IPS DF 19.7 (cell line): ENCODE measurements around the gene PPA1.
"Not testable (repeated sequence)": the region's sequence is repeated elsewhere in the genome, so short reads cannot be mapped to it uniquely, and the experiment has no call there.

ENCODE experiments used
- DNase-seq: peaks from one replicate; pipeline ENCODE4 v3.0.0-alpha.2; 2013; ENCODE audit warnings: low read depth, low spot score

The PPA1 gene

DNA sequence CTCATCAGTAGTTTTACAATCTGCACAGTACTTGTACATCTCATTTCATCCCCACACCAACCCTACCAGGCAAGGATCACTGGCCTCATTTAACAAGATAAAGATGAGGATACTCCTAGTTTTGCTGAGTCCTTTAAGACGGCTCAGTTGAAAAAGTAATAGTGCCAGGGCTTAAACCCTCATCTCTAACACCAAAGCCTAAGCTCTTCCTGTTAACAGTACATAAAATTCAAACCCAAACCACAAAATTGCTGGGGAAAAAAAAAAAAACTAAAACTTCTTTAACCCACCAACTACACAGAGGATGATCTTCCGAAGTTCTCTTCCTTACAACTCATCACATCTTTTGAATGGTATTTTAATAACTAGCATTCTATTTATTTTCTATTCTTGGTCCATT, 64.2 kb downstream of the PPA1 start:
- DNase-seq, result no peak

DNA sequence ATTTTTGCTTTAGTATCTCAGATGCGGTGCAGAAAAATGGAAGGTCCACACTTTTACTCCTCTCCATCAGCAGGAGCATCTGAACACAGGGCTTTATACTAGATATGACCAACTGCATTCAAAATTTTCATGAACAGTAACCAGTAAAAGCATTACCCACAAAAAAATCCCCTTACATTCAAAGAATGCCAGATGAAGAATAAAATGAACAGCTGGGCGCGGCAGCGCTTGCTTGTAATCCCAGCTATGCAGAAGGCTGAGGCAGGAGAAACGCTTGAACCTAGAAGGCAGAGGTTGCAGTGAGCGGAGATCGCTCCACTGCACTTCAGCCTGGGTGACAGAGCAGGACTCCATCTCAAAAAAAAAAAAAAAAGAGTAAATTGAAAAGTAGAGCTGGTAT, 66.0 kb downstream of the PPA1 start:
- DNase-seq, result no peak

DNA sequence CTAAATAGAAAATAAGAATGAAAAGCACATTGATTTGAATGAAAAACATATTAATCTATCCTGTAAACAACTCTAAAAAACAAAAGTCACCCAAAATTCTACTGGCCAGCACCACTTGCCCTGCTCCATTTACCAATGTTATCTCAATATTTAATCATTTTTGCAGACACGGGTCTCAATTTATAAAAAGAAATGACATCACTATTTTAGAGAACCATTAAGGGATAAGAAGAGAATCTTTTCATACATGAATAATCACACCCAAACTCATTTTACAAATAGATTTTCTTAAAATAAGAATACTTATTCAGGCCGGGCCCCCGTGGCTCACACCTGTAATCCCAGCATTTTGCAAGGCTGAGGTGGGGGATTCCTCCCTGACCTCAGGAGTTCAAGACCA, 66.8 kb downstream of the PPA1 start:
- DNase-seq, result no peak

DNA sequence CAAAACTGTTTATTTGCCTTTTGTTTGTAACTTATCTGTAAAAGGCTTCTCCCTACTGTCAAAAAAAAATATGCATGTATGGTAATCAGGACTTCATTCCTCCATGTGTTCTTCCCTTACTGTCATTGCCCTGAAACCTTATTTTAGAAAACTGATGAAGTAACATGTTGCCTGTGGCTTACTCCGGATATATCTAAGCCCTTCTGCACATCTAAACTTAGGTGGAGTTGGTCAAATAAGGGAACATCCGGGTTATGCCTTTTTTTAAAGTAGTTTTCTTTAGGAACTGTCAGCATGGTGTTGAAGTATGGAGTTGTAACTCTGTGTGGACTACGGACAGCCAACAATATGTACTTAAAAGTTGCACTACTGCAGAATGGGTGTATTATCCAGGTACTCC, 69.1 kb downstream of the PPA1 start:
- no peak for DNase-seq

DNA sequence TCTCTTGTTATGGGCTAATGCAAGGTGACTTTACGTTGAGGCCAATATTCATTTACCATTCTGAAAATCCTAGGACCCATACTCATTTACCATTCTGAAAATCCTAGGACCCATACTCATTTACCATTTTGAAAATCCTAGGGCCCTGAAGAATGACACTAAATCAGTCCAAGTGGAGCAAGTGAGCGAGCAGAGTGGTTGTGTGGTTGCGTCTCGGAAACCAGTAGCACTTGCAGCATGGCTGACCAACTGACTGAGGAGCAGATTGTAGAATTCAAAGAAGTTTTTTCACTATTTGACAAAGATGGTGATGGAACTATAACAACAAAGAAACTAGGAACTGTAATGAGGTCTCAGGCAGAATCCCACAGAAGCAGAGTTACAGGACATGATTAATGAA, 69.8 kb downstream of the PPA1 start:
- no peak for DNase-seq

DNA sequence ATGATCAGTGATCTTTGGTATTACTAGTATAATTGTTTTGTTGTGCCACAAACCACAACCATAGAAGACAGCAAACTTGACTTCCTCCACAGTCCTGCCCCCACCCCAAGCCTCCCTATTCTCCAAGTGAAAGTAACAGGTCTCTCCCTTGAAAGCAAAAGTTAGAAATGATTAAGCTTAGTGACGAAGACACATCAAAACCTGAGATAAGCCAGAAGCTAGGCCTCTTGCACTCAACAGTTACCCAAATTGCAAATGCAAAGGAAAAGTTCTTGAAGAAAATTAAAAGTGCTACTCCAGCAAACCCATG, 70.4 kb downstream of the PPA1 start:
- no peak for DNase-seq

DNA sequence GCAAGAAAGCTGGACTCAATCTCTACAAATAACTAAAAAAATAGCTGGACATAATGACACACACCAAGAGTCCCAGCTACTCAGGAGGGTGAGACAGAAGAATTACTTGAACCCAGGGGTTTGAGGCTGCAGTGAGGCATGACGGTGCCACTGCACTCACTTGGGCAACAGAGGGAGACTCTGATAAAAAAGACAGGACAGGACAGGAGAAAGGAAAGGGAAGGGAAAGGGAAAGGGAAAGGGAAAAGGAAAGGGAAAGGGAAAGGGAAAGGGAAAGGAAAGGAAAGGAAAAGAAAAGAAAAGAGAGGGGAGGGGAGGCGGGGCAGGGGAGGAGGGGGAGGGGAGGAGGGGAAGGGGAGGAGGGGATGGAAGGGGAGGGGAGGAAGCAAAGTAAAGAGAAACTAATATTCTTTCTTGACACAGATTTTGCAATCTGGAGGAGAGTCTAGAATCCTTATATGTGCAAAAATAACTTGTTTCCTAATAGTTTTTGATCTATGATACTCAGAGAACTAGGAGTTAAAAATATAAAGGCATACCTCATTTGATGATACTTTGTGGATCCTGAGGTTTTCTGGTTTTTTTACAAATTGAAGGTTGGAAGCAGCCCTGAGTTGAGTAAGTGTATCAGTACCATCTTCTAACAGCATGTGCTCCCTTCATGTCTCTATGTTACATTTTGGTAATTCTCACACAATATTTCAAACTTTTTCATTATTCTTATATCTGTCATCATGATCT, 70.9 kb downstream of the PPA1 start:
- DNase-seq, result no peak

DNA sequence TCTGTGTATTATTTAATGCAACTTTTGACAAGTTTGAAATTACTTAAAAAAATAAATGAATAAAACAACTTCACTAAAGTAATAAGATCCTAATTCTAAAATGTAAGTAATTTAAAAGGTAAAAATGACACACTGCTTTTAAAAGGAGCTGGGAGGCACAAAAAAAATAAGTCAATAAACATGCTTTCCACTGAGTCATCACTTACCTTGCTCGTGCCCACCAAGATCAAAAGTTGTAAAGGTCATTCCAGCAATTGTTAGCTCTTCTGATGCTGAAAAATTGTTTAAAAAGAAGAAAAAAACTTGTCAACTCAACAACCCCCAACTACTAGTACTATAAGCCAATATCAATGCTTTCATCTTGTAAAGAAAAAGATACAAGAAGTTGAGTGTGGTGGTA, 72.4 kb downstream of the PPA1 start:
- DNase-seq, result no peak

DNA sequence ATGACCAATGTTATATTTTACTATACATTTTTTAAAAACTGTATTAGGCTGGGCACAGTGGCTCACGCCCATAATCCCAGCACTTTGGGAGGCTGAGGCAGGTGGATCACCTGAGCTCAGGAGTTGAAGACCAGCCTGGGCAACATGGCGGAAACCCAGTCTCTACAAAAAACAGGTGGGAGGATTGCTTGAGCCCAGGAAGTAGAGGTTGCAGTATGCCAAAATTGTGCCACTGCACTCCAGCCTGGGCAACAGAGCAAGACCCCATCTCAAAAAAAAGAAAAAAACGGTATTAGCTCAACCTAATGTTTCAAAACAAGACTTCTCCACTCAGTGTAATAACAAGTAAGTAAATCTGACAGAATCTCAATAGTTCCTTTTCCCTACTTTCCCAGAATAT, 73.9 kb downstream of the PPA1 start:
- not testable (repeated sequence) for DNase-seq

DNA sequence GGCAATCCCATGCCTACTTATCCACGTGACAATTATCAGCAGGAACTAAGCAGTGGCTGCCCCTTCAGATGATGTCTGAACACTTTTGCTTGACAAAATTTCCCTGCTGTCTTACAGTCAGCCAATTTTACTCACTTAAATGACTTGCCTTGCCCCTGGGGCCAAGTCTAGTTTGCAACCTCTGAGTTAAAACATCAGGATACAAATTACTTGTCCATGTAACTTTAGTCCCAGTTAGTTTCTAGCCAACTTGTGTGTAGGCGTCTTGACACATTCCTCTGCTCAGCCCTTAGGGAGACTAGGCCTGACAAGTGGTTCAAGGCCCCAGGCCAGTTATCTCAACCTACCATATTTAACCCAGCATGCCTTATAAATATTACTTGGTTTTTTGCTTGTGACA, 75.1 kb downstream of the PPA1 start:
- DNase-seq, result no peak

DNA sequence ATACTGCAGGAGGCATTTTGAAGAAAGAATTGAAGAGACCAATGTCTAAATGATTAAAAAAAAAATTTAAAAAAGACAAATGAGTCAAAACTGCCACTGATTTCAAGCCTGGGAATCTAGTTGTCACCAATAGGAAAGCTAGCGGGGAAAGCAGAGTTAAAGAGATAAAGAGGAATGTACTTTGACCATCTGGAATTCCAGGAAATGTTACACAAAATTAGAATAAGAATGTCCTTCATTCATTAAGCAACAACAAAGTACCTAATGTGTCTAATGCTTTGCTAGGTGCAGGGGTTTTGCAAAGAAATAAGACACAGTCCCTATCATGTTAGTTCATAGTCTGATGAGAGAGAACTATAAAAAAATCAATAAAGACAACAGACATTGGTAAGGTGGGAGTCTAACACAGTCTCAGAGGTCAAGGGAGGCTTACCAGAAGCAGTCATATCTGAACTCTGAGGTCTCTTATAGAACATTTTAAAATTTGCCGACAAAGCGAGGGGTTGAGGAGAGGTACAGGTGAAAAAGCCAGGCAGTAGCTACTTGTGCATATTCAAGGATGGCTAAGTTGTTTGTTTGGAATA, 77.9 kb downstream of the PPA1 start:
- no peak for DNase-seq
